ES-I3 (cell line): ENCODE measurements around the gene PET117.

Experiments
- H3K36me3 ChIP-seq: 2 replicates; pipeline ENCODE4 v1.6.1; 2013; ENCODE audit warnings: mild to moderate bottlenecking, low read length, control low read depth, moderate library complexity; ENCODE audit not compliant: insufficient read depth
- H3K4me1 ChIP-seq: 2 replicates; pipeline ENCODE4 v1.6.1; 2013; ENCODE audit warnings: mild to moderate bottlenecking, control low read depth, low read length; ENCODE audit not compliant: insufficient read depth
- H3K9ac ChIP-seq: 2 replicates; pipeline ENCODE4 v1.6.1; 2013; ENCODE audit warnings: low read depth, mild to moderate bottlenecking, low read length, moderate library complexity
- H3K9me3 ChIP-seq: 2 replicates; pipeline ENCODE4 v1.6.1; 2013; ENCODE audit warnings: mild to moderate bottlenecking, low read length, moderate library complexity; ENCODE audit not compliant: control insufficient read depth, insufficient read depth

Gene PET117

DNA sequence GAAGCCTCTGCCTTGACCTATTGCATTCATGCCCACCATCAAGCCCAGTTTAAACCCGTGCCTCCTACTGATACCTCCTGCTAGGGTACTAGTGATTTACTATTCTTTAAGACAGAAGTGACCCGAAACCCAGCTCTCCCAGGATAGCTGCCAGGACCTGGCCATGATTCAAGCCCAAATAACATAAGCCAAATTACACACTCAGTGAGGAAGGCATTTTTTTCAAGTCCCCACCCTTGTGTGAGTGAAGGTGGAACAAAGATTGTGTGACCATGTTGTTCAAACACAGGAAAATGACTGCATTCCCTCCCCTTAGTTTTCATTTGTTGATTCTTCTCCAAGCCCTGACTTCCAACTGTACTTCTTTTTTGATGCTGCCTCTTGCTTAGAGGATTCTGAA lies 3.7 kb upstream of the PET117 start:
- Histone ChIP-seq H3K36me3 (no peaks in the 10 kb centered on the region), H3K9me3 (no peaks in the 10 kb centered on the region), H3K4me1 (no peaks in the 10 kb centered on the region), H3K9ac (no peak overlapping the region)

DNA sequence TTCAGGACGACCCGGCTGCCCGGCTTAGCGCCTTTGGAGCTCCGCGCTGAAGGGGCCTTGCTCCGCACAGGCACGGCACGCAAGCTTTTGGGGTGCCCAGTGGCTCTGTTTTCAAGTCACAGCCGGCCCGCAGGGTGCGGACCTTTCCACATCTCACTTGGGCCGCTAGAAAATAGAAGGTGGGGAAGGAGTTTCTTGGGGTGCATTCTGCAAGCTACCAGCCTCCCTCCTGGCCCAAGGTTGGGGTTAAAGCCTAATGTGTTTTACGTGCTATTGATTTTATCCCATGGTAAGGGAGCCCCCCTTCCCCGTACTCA lies 561 bp downstream of the PET117 start:
- peak overlapping the region; percentile 92 for H3K9ac ChIP-seq
- H3K36me3 ChIP-seq: peaks cover 5% of the 10 kb centered on the region; the same call in 1 of the 2 replicates
- H3K9me3 ChIP-seq: no peaks in the 10 kb centered on the region
- H3K4me1 ChIP-seq: no peaks in the 10 kb centered on the region; the same call in 1 of the 2 replicates

DNA sequence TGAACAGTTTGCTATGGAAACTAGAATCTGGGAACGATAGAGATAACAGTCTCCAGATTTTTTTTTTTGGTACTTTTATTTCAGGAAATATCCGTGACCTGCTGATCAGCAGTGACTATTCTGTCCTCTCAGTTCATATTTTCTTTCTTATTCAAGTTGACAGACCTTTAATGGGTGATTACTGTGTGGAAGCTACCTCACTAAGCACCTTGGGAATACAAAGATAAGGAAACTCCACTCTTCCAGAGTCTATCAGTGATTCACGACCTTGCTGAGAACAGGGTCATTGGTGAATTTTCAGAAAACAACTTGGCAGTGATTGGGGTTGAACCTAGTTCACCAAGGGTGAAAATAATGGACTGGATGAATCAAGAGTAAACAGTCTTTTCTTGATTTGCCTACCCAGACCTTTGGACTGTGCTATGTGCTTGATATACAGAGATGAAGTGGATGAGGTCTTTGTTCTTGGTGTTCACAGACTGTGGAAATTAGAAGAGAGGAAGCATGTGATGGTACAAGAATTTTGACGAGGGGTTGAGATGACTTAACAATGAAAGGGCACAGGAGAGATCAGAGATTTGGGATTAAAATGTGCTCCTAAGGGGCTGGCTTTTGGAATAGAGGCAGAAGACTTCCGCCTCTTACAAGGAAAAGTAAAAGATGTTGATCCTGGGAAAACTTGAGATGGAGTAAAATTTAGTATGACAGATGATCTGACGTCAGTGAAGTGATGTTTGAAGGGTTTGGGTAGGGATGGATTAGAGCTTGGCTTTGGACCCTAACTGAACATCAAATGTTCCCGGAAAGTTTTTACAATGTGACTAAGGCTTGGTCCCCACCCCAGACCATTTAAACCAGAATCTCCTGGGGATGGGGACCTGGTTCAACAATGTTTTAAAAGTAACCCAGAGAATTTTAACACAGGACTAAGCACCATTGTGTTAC lies 1.2 kb downstream of the PET117 start:
- Histone ChIP-seq H3K4me1 (no peaks in the 10 kb centered on the region; the same call in 1 of the 2 replicates), H3K9me3 (no peaks in the 10 kb centered on the region), H3K9ac (peak overlapping the region; percentile 92), H3K36me3 (peaks cover 5% of the 10 kb centered on the region; the same call in 1 of the 2 replicates)

DNA sequence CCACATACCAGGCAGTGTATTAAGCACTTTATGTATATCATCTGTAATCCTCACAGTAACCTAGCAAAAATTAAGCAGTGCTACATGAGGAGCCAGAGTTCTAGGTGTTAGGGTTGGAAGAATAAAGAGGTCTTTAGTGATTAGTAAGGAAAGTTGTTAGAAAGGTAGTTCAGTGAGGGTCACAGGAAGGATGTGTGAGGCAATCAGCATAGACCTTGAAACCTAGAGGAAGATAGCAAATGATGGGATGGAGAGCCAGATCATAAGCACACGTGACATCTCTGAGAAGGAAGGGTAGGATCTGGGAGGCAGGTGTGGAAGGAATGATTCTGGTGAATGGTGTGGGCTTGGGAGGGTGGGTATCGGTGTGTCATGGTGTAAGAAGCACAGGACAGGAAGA lies 2.2 kb downstream of the PET117 start:
- Histone ChIP-seq H3K4me1 (peaks cover 1% of the 10 kb centered on the region; the same call in 1 of the 2 replicates), H3K9ac (no peak overlapping the region), H3K9me3 (no peaks in the 10 kb centered on the region), H3K36me3 (peaks cover 5% of the 10 kb centered on the region; the same call in 1 of the 2 replicates)

DNA sequence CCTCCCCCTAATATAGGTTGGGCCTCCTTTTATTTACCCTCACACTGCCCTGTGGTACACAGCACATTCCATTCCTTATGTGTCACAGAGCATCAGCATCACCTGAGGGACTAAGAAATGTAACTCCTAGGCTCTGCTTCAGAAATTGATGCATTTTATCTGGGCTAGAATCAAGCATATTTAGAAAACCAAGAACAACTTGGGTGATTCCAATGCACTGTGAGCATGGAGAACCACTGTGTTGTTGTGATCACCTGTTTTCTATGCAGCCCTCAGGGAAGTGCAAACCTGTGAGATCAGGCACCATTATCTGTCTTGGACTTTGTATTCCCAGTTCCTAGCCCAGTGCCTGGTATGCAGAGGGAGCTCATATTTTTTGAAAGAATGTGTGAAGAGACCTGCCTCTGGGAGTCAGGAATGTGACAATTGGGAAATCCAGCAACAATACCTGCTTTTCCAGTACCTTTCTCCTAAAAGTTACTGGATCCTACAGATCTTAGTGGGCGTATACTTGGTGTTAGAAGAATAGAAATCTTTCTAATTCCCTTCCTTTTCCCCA lies 7.0 kb downstream of the PET117 start:
- Histone ChIP-seq H3K9me3 (no peaks in the 10 kb centered on the region), H3K36me3 (peaks cover 5% of the 10 kb centered on the region; the same call in 1 of the 2 replicates), H3K9ac (no peak overlapping the region), H3K4me1 (peaks cover 4% of the 10 kb centered on the region; the same call in 1 of the 2 replicates)

DNA sequence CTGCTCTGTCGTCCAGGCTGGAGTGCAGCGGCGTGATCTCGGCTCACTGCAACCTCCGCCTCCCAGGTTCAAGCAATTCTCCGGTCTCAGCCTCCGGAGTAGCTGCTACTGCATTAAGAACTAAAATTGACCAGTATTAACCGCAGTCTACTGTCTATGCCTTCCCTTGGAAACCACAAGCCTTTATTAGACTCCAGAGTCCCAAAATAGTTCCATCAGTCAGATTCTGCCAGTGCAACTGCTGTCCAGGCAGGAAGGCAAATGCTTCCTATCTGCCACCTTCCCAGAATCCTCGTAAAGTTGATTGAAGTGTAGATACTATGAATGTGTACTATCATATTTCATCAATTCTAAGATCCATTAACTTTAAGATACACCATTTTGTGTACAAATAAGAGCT lies 16.7 kb downstream of the PET117 start:
- no peak overlapping the region for H3K9ac ChIP-seq
- no peaks in the 10 kb centered on the region for H3K9me3 ChIP-seq
- H3K36me3 ChIP-seq: peaks cover 7% of the 10 kb centered on the region
- H3K4me1 ChIP-seq: no peaks in the 10 kb centered on the region

DNA sequence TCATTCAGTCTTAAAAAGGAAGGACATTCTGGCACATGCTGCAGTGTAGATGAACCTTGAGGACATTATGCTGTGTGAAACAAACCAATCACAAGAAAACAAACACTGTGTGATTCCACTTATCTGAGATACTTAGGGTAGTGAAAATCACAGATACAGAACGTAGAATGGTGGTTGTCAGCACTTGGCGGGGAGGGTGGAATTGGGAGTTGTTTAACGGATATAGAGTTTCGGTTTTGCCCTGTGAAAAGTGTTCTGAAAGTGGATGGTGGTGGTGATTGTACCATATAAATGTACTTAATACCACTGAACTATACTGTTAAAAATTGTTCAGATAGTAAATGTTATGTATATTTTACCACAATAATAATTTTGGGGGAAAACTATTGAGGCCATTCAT lies 18.4 kb downstream of the PET117 start:
- H3K9ac ChIP-seq: no peak overlapping the region
- no peaks in the 10 kb centered on the region for H3K4me1 ChIP-seq
- no peaks in the 10 kb centered on the region for H3K9me3 ChIP-seq
- peaks cover 6% of the 10 kb centered on the region for H3K36me3 ChIP-seq

DNA sequence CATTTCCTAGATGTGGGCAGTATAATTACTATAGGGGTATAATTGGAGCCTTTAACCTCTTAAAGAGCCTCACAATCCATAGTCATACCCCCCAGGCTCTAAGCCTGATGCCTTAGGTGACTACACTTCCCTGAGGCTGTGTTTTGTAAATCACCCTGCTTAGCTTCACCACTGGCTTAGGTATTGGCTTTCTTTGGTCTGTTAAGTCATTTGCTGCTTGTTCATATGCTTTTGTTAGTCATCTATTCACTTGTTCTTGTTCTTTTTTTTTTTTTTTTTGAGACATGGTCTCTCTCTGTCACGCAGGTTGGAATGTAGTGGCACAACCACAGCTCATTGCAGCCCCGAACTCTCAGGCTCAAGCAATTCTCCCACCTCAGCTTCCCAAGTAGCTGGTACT lies 26.7 kb downstream of the PET117 start:
- no peak overlapping the region for H3K9ac ChIP-seq
- H3K9me3 ChIP-seq: no peaks in the 10 kb centered on the region
- peaks cover 10% of the 10 kb centered on the region for H3K36me3 ChIP-seq
- peaks cover 23% of the 10 kb centered on the region for H3K4me1 ChIP-seq

DNA sequence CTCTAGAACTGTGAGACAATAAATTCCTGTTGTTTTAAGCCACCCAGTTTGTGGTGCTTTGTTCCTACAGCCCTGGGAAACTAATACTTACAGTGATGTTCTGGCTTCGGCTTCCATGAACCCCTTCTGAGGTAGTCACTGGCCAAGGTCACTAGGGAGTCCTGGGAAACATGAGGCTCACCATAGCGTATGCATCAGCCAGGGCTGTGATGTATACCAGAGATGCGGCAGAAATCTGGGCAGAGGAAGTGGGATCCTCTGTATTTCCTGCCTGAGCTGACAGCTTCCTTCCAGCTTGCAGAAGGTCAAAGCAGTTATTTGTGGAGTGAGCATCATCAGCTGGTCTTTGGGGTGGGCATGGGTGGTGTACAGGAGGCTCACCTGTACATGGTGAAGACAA lies 27.9 kb downstream of the PET117 start:
- Histone ChIP-seq H3K9ac (no peak overlapping the region), H3K4me1 (peaks cover 23% of the 10 kb centered on the region), H3K36me3 (peaks cover 10% of the 10 kb centered on the region), H3K9me3 (no peaks in the 10 kb centered on the region)

DNA sequence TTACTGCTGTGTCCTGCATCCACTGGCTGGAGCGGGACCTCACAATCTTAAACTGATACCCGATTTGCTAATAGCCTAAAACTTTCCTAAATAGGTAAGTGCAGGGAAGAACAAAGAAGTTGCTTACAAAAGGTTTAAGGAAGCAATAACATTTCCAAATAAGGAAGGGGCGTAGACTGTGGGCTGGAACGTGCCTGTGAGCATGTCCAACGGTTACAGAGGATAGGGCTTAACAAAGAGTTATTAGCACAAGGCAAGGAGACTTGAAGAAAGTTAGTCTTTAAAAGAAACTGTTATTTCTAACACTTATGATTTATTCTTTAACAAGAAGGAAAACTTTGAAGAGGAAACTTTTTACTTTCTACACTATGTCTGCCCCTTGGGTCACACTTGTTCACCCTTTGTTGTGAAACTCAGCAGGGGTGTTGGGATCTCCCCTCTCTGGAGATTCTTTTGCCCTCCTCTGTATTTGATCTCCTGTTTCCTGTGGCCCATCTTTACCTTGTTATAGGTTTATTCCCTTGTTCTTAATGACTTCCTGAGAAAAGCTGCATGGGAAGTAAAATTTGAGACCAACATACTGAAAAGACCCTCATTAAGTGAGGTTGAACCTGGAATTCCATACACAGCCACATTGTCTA lies 28.7 kb downstream of the PET117 start:
- Histone ChIP-seq H3K9me3 (no peaks in the 10 kb centered on the region), H3K4me1 (peaks cover 23% of the 10 kb centered on the region), H3K9ac (no peak overlapping the region), H3K36me3 (peaks cover 7% of the 10 kb centered on the region)

DNA sequence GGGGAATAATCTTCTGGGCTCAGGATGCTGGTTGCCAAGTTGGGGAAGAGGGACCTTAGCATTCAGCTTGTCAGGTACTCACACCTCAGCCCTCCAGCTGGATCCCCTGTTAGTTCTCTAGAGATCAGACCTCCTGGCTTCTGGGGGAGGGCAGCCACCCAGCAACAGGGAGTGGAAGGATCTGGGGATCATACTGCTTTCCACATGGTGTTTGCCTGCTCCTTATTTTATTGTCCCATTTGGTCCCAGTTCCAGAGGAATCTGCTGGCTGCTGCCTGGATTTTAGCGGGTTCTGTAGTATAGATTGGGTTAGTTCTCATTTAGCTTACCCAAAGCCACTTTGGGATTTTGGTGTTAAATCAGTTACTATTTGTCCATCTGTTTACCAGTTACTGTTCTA lies 29.3 kb downstream of the PET117 start:
- H3K36me3 ChIP-seq: peaks cover 1% of the 10 kb centered on the region
- H3K4me1 ChIP-seq: peaks cover 23% of the 10 kb centered on the region
- no peak overlapping the region for H3K9ac ChIP-seq
- no peaks in the 10 kb centered on the region for H3K9me3 ChIP-seq

DNA sequence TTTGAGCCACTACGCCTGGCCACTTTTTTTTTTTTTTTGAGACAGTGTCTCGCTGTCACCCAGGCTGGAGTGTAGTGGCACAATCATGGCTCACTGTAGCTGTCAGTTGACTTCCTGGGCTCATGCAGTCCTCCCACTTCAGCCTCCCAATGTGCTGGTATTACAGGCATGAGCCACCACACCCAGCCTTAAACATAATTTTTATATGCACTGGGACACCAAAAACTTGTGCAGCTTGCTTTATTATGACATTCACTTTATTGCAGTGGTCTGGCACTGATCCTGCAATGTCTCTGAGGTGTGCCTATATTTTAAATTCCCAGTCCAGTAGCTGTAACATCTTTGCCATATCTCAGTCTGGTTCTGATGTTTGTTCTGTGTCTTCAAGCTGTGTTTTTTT lies 34.7 kb downstream of the PET117 start:
- no peaks in the 10 kb centered on the region for H3K9me3 ChIP-seq
- H3K4me1 ChIP-seq: no peaks in the 10 kb centered on the region
- no peak overlapping the region for H3K9ac ChIP-seq
- no peaks in the 10 kb centered on the region; the same call in 1 of the 2 replicates for H3K36me3 ChIP-seq

DNA sequence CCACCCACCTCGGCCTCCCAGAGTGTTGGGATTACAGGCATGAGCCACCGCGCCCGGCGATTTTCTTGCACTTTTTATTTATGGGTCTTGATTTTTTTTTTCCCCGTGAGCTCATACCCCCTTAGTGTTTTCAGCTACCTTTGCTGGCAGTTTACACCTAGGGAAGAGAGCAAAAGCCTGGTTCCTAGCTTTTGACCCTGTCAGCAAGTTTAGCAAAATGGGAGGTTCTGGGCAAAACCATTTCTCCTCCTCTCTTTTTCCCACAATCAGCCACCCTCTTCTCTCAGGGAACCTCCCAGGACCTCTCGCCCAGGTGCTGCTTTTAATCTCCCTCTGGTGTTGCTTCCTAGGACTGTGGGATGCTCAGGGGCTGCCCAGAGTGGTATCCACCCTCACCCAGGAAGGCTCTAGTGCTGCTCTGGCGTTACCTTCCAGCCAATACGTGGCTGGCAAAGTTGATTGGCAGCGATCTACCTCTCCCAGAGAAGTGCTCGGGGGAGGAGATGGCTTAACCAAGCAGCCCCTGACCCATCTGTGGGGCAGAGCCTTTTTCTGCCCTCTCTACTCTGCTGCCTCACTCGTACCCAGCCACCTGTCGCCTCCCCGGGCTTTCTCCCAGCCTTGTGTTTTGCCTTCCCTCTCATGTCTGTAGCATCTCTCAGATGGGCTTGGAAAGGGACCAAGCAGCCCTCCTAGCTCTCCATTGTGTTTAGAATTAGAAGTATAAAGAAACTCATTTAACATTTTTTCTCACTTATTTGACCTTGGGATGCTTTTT lies 37.4 kb downstream of the PET117 start:
- no peaks in the 10 kb centered on the region for H3K9me3 ChIP-seq
- H3K4me1 ChIP-seq: no peaks in the 10 kb centered on the region
- no peaks in the 10 kb centered on the region; the same call in 1 of the 2 replicates for H3K36me3 ChIP-seq
- no peak overlapping the region for H3K9ac ChIP-seq

DNA sequence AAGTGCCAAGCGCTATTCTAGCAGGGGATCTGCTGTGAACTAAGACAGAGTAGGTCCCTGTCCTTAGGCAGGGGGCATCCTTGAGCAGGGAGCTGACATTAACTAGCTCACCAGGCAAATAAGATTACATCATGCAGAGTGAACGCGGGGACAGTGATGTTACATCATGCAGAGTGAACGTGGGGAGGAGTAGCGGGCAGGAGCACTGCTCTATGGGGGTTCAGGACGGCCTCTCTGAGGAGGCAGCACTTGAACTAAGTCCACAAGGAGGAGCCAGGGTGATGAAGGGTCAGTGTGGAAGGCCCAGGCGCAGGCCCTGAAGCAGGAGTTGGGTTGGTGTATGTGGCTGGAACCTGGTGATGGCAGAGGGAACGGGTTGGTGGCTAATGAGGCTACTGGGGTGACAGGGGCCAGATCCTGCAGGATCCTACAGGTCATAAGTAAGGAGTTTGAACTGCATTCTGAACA lies 38.7 kb downstream of the PET117 start:
- Histone ChIP-seq H3K9ac (no peak overlapping the region), H3K36me3 (no peaks in the 10 kb centered on the region; the same call in 1 of the 2 replicates), H3K9me3 (peaks cover 4% of the 10 kb centered on the region; the same call in 1 of the 2 replicates), H3K4me1 (no peaks in the 10 kb centered on the region)
